ENCODE data around the gene CDX1.

CDX1 gene

GRCh38 chr5:150221471-150221870 lies 54.9 kb downstream of the CDX1 start:
- peaks cover 4% of the 10 kb centered on the region for H3K27me3 ChIP-seq (ENCODE audit: insufficient read depth, poor library complexity, severe bottlenecking)
- DNase-seq (ENCODE audit: low read depth in 1 of 2, low spot score in 1 of 2) = no peak
- no peak overlapping the region for H3K27ac ChIP-seq (replicated peaks)
- TF ChIP-seq, protein P1, sequence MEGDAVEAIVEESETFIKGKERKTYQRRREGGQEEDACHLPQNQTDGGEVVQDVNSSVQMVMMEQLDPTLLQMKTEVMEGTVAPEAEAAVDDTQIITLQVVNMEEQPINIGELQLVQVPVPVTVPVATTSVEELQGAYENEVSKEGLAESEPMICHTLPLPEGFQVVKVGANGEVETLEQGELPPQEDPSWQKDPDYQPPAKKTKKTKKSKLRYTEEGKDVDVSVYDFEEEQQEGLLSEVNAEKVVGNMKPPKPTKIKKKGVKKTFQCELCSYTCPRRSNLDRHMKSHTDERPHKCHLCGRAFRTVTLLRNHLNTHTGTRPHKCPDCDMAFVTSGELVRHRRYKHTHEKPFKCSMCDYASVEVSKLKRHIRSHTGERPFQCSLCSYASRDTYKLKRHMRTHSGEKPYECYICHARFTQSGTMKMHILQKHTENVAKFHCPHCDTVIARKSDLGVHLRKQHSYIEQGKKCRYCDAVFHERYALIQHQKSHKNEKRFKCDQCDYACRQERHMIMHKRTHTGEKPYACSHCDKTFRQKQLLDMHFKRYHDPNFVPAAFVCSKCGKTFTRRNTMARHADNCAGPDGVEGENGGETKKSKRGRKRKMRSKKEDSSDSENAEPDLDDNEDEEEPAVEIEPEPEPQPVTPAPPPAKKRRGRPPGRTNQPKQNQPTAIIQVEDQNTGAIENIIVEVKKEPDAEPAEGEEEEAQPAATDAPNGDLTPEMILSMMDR (IDR thresholded peaks at IDR 0.05; ENCODE audit: insufficient read depth, low read length) = no peak
- TF ChIP-seq GABPA (IDR thresholded peaks at IDR 0.05; ENCODE audit: low read depth) = no peak
- TF ChIP-seq REST (IDR thresholded peaks at IDR 0.05; ENCODE audit: insufficient replicate concordance, low read depth) = no peak
- no peak for TF ChIP-seq POLR2AphosphoS5 (IDR thresholded peaks at IDR 0.05; ENCODE audit: low read depth)
- no peak for TF ChIP-seq SPI1 (IDR thresholded peaks at IDR 0.05; ENCODE audit: borderline replicate concordance, low read depth)
- H3K4me3 ChIP-seq (replicated peaks; ENCODE audit: insufficient read depth, low read length) = no peak overlapping the region

DNA sequence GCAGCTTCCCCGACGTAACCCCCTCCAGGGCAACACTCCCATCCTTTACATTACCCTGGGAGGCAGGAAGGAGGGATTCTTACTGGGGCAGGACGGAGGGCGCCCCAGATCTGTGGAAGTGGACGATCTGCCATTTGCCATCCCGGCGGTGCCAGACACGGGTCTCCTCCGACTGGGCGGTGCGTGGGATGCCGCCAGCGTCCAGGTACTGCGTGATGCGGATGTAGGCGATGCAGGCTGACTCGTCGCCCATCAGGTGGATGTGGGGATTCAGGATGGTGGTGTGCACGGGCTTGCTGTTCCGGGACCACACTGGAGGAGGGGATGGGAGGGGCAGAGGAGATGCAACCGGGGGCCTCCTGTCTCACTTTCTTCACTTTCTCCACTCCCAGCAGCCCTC lies 56.3 kb downstream of the CDX1 start:
- Histone ChIP-seq H3K27ac (replicated peaks) (no peak overlapping the region), H3K27me3 (ENCODE audit: insufficient read depth, poor library complexity, severe bottlenecking) (peaks cover 2% of the 10 kb centered on the region), H3K4me3 (replicated peaks; ENCODE audit: insufficient read depth, low read length) (no peak overlapping the region)
- DNase-seq (ENCODE audit: low read depth in 1 of 2, low spot score in 1 of 2) = no peak
- no peak for TF ChIP-seq POLR2AphosphoS5 (IDR thresholded peaks at IDR 0.05; ENCODE audit: low read depth)
- no peak for TF ChIP-seq SPI1 (IDR thresholded peaks at IDR 0.05; ENCODE audit: borderline replicate concordance, low read depth)
- TF ChIP-seq, protein P1 (IDR thresholded peaks at IDR 0.05; ENCODE audit: insufficient read depth, low read length) = no peak
- no peak for TF ChIP-seq GABPA (IDR thresholded peaks at IDR 0.05; ENCODE audit: low read depth)
- TF ChIP-seq REST (IDR thresholded peaks at IDR 0.05; ENCODE audit: insufficient replicate concordance, low read depth) = no peak

DNA sequence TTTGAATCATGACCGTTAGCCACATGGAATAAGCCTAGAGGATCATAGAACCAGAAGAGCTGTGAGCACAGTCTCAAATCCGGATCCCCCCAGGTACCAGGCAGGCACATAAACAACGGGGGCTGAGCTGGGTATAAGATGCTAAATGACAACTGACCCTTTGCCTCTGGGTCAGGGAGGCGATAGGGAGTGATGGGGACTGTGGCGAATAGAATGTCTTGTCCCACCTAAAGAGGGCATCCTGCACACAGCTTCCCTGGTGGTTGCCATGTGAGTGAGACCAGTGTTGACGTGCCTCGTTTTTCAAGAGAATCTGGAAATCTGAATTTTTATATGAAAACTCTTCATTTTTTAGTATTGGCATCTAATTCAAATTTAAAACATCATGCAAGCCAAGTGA lies 56.9 kb downstream of the CDX1 start:
- DNase-seq (ENCODE audit: low read depth in 1 of 2, low spot score in 1 of 2) = no peak
- H3K27me3 ChIP-seq (ENCODE audit: insufficient read depth, poor library complexity, severe bottlenecking) = peaks cover 2% of the 10 kb centered on the region
- no peak for TF ChIP-seq POLR2AphosphoS5 (IDR thresholded peaks at IDR 0.05; ENCODE audit: low read depth)
- TF ChIP-seq SPI1 (IDR thresholded peaks at IDR 0.05; ENCODE audit: borderline replicate concordance, low read depth) = no peak
- TF ChIP-seq REST (IDR thresholded peaks at IDR 0.05; ENCODE audit: insufficient replicate concordance, low read depth) = no peak
- TF ChIP-seq GABPA (IDR thresholded peaks at IDR 0.05; ENCODE audit: low read depth) = no peak
- TF ChIP-seq, protein P1 (IDR thresholded peaks at IDR 0.05; ENCODE audit: insufficient read depth, low read length) = no peak

More for the DNA sequence above, 56.9 kb downstream of the CDX1 start:
- H3K4me3 ChIP-seq (replicated peaks; ENCODE audit: insufficient read depth, low read length) = no peak overlapping the region
- H3K27ac ChIP-seq (replicated peaks) = no peak overlapping the region

Data from HL-60 (cell line).